CMK (cell line): Measurements from ENCODE around the gene EEF1E1.
"Not testable (repeated sequence)": the region's sequence is repeated elsewhere in the genome, so short reads cannot be mapped to it uniquely, and the experiment has no call there.

ENCODE experiments used
- DNase-seq: peaks from one replicate; pipeline ENCODE4 v3.0.0-alpha.2; 2010; ENCODE audit warnings: low read depth

The EEF1E1 gene

DNA sequence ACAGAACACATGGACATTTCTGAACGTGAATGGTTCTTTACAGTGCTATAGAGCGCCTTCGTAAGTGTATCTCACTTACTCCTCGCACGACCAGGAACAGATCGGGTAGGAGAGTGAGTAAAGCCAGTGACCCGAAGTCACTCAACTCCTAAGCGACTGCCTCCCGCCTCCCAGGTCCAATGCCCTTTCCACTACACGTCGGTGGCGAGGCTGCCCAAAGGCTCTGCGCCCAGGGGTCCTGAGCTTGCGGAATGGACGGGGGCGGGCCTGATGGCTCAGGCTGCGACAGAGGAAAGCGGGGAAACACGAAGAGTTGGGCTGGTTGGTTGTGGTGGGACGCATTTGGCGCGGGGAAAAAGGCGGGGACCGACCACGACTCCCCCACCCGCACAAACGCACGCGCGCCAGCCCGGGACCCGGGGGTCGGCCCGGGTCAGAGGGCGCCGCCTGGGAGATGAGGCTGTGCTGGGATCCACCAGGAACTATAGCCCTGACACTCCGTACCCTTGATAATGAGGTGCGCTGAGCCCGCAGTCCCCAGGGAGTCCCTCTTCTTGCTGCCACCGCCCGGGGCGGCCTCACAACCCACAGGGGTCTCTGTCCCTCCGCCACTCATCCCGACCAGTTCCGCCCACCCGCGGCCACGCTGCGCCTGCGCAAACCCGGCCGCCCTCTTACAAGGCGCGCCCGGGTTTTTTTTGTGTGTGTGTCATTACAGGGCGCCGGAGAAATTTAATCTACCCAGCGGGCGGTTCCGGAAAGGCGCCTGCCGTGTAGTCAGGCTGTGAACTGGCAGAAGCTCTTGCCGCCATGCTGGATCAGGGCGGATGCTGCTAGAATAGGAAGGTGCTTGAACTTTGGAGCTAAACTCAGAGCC is 38.3 kb downstream of the EEF1E1 start, which contains the start of gene BLOC1S5:
BLOC1S5 (minus strand) TSS at position 629 of the 877 bp plus-strand sequence; CDS start at position 616, 13 bp downstream.
- DNase-seq: peak; percentile 95

DNA sequence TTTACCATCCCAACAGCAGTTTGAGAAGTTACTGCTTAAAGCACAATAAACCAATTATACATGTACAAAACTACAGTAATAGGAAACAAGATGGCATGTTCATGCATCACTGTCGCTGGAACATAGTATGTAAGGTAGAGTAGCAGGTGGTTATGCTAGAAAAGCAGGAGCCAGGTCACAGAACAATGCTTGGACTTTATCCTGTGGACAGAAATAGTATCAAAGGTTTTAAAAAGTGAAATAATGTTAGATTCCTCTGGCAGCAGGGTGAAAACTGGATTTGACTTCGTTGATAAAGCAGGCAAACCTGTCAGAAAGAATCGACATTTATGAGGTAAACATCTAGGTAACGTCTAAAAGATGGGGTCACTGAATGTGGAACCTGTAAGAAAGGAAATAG is 40.6 kb downstream of the EEF1E1 start:
- DNase-seq: no peak

- no peak for DNase-seq
Observed at GRCh38 chr6:8060346-8060745, 42.0 kb downstream of the EEF1E1 start.

DNA sequence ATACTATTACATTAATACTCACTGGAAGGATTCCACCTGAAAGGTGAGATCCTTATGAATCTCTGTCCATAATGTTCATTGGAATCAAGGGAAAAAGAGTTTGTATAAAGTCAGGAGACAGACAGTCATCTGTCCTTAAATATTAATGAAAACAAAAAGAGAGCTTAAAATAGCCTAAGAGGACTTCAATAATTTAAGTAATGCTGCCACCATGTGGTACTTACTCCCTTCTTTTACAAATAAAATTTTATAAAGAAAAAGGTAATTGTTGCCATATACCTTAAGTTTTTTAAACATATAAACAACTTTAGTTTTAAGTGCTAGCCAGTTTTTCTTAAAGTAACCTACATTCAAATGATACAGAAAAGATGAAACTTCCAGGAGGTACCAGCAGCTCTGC is 43.2 kb downstream of the EEF1E1 start:
- no peak for DNase-seq

DNA sequence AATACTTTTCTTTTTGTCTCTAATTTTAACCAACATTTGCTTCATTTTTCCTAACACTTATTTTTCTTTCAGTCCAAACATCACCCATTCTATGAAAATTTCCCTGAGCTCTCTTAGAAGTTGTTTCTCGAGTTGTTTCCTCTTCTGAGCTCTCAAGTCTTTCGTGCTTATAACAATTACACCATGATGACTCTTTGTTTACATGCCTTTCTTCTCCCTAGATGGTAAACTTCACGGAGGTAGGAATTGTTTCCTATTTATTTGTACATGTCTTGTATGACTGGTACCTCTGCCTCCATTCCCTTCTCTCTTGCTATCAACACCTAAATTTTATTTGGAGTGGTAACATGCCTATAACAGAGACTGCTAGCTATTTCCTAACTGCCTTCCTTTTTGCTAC is 44.6 kb downstream of the EEF1E1 start:
- DNase-seq: no peak

DNA sequence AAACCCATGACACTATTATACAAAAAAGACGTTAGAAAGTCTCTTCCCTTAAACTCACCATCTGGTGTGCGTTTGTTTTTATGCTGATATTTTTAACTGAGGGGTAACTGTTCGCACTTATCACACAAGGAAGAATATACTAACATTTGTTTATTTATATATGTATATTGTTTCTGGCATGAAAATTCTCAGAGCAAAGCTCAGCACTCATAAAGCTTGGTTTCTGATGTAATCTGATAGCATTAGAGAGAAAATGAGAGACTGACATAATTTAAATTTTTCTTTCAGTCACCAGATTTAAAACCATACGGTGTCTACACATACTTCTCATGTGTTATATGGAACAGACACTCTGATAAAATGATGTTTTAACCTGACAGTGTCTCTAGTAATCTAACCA is 45.1 kb downstream of the EEF1E1 start:
- no peak for DNase-seq

GRCh38 chr6:8054276-8054675 is 48.1 kb downstream of the EEF1E1 start:
- no peak for DNase-seq

- no peak for DNase-seq
Observed at GRCh38 chr6:8047541-8048292, 54.6 kb downstream of the EEF1E1 start.

- not testable (repeated sequence) for DNase-seq
Observed at GRCh38 chr6:8045769-8046168, 56.6 kb downstream of the EEF1E1 start.

DNA sequence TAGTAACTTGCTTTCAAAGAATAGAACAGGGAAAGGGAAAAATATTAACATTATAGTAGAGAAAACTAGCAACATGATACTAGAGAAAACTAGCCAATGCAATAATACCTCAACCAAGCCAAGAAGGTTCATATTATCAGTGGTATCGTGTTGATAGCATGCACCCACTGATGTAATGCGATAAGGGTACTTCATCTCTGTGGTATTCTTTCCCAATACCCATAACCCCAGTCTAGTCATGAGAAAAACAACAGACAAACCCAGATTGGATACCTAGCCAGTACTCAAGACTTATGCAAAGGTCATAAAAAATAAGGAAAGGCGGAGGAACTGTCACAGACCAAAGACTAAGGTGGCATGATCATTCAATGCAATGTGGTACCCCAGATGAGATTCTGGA is 59.1 kb downstream of the EEF1E1 start:
- no peak for DNase-seq

- DNase-seq: no peak
Observed at GRCh38 chr6:8041913-8042583, 60.3 kb downstream of the EEF1E1 start.

- not testable (repeated sequence) for DNase-seq
Observed at GRCh38 chr6:8034107-8034506, 68.2 kb downstream of the EEF1E1 start.

DNA sequence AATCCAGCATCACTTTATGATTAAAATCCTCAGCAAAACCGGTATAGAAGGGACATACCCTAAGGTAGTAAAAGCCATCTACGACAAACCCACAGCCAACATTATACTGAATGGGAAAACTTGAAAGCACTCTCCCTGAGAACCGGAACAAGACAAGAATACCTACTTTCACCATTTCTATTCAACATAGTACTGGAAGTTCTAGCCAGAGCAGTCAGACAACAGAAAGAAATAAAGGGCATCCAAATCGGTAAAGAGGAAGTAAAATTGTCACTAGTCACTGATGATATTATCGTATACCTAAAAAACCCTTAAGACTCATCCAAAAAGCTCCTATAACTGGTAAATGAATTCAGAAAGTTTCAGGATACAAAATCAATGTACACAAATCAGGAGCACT is 71.4 kb downstream of the EEF1E1 start:
- no peak for DNase-seq
